Mesothelial cell of epicardium (in vitro differentiated cells): ENCODE data around the gene ADAMTSL5. TPM values are rescaled to one million over a fixed set of nuclear protein-coding genes. Genes with fewer than 3 reads are reported as not detected.
A peak's percentile ranks its signal among the peaks of the same experiment; 100 is the strongest.
"Not testable (repeated sequence)": the region's sequence is repeated elsewhere in the genome, so short reads cannot be mapped to it uniquely, and the experiment has no call there.

Experiments
- DNase-seq, 2 experiments: peaks; one replicate each; pipeline ENCODE4 v3.0.0; 2021; ENCODE audit warnings: low spot score in 2 of 2; ENCODE audit not compliant: unreplicated experiment in 2 of 2
- H3K27ac Mint-ChIP-seq: 2 replicates; pipeline ENCODE4 v1.8.0; 2021; ENCODE audit warnings: mixed read lengths
- H3K27me3 Mint-ChIP-seq: 2 replicates; pipeline ENCODE4 v1.8.0; 2021; ENCODE audit warnings: low read depth, mixed read lengths
- H3K36me3 Mint-ChIP-seq: 2 replicates; pipeline ENCODE4 v1.8.0; 2021; ENCODE audit warnings: mixed read lengths
- H3K4me1 Mint-ChIP-seq: 2 replicates; pipeline ENCODE4 v1.8.0; 2021; ENCODE audit warnings: mixed read lengths
- H3K4me3 Mint-ChIP-seq: 2 replicates; pipeline ENCODE4 v1.8.0; 2021; ENCODE audit warnings: mild to moderate bottlenecking, moderate library complexity, mixed read lengths
- H3K9me3 Mint-ChIP-seq: 2 replicates; pipeline ENCODE4 v1.8.0; 2021; ENCODE audit warnings: mixed read lengths
- CTCF ChIP-seq: fragments of 200-600 bp; sonication (generic); IDR thresholded peaks from one replicate; pipeline ENCODE4 v1.5.0; 2021; ENCODE audit warnings: antibody characterized with exemption; ENCODE audit not compliant: unreplicated experiment
- total RNA-seq: library from RNA; stranded (reverse); gene quantifications from 3 replicates; pipeline ENCODE4 v1.2.1, GENCODE V29; 2021

The ADAMTSL5 gene
- total RNA-seq, 1 donor from 2014 or later: 4.6 TPM

GRCh38 chr19:1481893-1482360 lies 30.9 kb downstream of the ADAMTSL5 start:
- H3K36me3 Mint-ChIP-seq: peaks cover 2% of the 10 kb centered on the region
- peaks cover 4% of the 10 kb centered on the region for H3K4me1 Mint-ChIP-seq
- no peaks in the 10 kb centered on the region for H3K9me3 Mint-ChIP-seq
- H3K27ac Mint-ChIP-seq: no peak overlapping the region
- DNase-seq: no peak
- no peaks in the 10 kb centered on the region for H3K27me3 Mint-ChIP-seq
- H3K4me3 Mint-ChIP-seq: no peak overlapping the region
- no peak for TF ChIP-seq CTCF

- peaks cover 4% of the 10 kb centered on the region for H3K4me1 Mint-ChIP-seq
- no peak overlapping the region for H3K4me3 Mint-ChIP-seq
Observed at GRCh38 chr19:1481224-1481892, 31.5 kb downstream of the ADAMTSL5 start.

GRCh38 chr19:1478934-1479707 lies 33.7 kb downstream of the ADAMTSL5 start, which contains the start of gene C19orf25:
Gene C19orf25 (minus strand): TSS chr19:1479215. CDS start chr19:1478903, 312 bp downstream.
- peak within 1 kb of the TSS; percentile 94 for H3K27ac Mint-ChIP-seq

More at GRCh38 chr19:1481224-1481892, 31.5 kb downstream of the ADAMTSL5 start:
- Mint-ChIP-seq H3K9me3 (no peaks in the 10 kb centered on the region), H3K27ac (no peak overlapping the region), H3K36me3 (peaks cover 2% of the 10 kb centered on the region), H3K27me3 (no peaks in the 10 kb centered on the region)
- TF ChIP-seq CTCF: no peak
- DNase-seq: no peak

GRCh38 chr19:1477056-1477455 lies 35.8 kb downstream of the ADAMTSL5 start:
- not testable (repeated sequence) for H3K27ac Mint-ChIP-seq, H3K36me3 Mint-ChIP-seq, H3K4me1 Mint-ChIP-seq, H3K9me3 Mint-ChIP-seq, DNase-seq
- H3K27me3 Mint-ChIP-seq: peaks cover 18% of the 10 kb centered on the region
- peak overlapping the region; percentile 39 for H3K4me3 Mint-ChIP-seq

More at GRCh38 chr19:1478934-1479707, 33.7 kb downstream of the ADAMTSL5 start, which contains the start of gene C19orf25:
- no peaks in the 10 kb centered on the region for H3K9me3 Mint-ChIP-seq
- peak within 1 kb of the TSS; percentile 95 for H3K4me3 Mint-ChIP-seq
- H3K27me3 Mint-ChIP-seq: peaks cover 2% of the 10 kb centered on the region
- peak; percentile 86 to 93 for DNase-seq
- H3K4me1 Mint-ChIP-seq: peaks cover 4% of the 10 kb centered on the region
- TF ChIP-seq CTCF: no peak
- peaks cover 2% of the 10 kb centered on the region for H3K36me3 Mint-ChIP-seq

- Mint-ChIP-seq H3K4me1 (peaks cover 6% of the 10 kb centered on the region), H3K9me3 (no peaks in the 10 kb centered on the region), H3K36me3 (no peaks in the 10 kb centered on the region), H3K4me3 (no peak overlapping the region), H3K27me3 (peaks cover 29% of the 10 kb centered on the region), H3K27ac (no peak overlapping the region)
- no peak for TF ChIP-seq CTCF
- DNase-seq: no peak
Observed at GRCh38 chr19:1475751-1476437, 36.9 kb downstream of the ADAMTSL5 start.
